SIG-M5 treated with dmso at 0.1 percent for 504 hours (cell line): ENCODE results near the gene TMPO.
"Not testable (repeated sequence)": the region's sequence is repeated elsewhere in the genome, so short reads cannot be mapped to it uniquely, and the experiment has no call there.

Source experiments
- DNase-seq: peaks from one replicate; lab custom pipeline; 2025; ENCODE audit not compliant: unreplicated experiment; lab: John Stamatoyannopoulos, UW

Gene TMPO

GRCh38 chr12:98515287-98516110 lies at the start of gene TMPO:
Gene TMPO (plus strand): TSS chr12:98515590. CDS start chr12:98515868, 278 bp downstream.
- peak; percentile 93 for DNase-seq

DNA sequence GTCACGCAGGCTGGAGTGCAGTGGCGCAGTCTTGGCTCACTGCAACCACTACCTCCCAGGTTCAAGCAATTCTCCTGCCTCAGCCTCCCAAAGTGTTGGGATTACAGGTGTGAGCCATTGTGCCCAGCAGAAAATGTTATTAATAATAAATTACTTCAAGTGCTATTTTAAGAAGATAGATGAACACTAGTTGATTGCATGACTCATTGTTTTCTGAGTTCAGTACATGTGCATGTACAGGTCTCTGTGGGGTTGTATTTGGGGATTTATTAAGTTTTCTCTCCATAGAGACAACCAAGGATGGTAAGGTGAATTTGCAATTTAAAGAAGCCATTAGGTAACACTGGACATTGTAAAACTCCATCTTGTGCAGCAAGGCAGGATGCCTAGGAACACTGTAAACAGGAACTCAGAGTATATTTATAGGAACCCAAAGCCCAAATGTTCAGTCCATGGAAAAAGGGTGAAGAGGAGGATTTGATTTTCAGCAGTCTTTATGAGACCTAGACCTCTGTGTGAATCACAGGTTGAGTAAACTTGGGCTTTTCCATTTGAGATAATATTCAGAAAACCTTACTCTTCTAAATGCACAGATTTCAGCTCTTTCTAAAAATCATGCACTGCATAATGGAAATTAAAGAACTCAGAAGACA lies 49.3 kb upstream of the TMPO start:
- DNase-seq: no peak

DNA sequence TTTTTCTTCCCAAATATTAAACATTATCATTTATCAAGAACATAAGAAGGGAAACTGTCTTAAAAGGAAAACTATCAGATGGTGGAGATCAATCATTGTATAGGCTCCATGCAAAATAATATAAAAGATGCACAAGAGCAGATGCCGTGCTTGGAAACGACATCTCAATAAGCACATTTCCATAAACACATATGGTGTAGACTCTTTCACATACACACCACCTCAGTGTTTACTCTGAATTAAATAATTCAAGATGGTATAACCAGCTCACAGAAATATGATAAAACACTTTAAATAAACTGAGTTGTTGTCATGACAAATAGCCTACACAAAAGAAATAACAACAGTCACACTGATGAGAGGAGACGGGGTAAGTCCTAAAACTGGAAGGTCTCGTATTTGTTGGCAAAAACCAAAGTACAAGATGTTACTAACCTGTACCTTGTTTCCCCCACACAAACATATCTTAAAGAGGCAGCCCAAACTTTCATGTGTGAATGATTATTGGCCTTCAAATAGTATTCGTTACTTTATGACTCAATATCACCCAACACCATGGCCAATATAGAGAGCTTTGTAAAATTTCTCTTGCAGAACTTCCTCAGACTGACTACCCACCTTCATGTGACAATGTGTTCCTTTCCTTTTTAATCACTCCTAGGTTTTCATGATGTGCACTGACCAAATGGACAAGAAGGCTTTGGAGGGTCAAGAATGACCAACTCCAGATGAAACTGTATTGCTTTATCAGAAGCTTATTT lies 48.6 kb upstream of the TMPO start:
- DNase-seq: no peak

DNA sequence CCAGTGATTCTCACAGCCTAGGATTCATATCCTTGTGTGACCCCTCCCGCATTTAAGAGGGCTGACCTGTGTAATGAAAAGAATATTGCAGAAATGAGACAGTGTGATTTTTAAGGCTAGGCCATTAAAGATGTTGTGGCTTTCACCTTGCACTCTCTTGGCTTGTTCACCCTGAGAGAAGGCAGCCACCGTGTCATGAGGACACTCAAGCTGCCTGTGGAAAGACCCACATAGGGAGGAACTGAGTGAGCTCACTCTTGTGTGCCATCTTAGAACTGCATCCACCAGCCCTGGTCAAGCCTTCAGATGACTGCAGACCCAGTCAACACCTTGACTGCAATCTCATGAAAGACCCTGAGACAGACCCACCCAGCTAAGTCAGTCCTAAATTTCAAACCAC lies 46.3 kb upstream of the TMPO start:
- no peak for DNase-seq

- peak; percentile 79 for DNase-seq
Observed at GRCh38 chr12:98470469-98471082, 44.8 kb upstream of the TMPO start.

DNA sequence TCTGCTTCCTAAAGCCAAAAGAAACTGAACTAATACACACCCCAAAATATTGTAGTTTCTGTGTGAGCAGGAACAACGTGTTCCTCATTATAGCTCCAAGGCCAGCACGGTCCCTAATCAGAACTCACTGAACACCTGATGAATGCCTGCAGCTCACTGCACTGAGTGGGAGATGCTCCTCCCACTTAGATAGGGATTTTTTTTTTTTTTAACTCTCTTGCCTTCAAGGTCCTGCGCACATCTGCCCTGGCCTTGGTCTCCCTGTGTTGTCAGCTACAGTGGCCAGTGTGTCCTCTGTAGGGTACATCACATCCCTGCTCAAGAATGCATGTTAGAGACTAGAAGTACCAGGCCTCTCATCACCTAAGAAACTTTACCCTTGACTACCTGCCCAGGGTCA lies 44.3 kb upstream of the TMPO start:
- no peak for DNase-seq

DNA sequence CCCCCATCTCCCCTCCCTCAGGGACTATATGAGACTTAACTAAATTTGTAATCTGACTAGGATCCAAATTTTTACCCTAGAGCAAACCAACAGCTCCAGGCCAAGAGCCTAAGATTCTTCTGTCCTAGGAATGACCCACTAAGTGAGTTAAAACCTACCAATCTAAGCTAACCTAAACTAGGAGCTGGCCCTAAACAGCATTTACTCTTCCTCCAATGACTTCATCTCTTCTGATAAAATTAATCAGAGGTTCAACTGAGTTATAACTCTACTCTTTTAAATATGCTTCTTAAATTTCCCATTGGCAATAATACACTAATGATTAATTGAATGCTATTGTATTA lies 39.9 kb upstream of the TMPO start:
- DNase-seq: no peak

GRCh38 chr12:98478606-98479005 lies 36.8 kb upstream of the TMPO start:
- DNase-seq: no peak

- no peak for DNase-seq
Observed at GRCh38 chr12:98483621-98484503, 31.5 kb upstream of the TMPO start.

- no peak for DNase-seq
Observed at GRCh38 chr12:98485792-98486340, 29.5 kb upstream of the TMPO start.

GRCh38 chr12:98488416-98488815 lies 27.0 kb upstream of the TMPO start:
- not testable (repeated sequence) for DNase-seq

DNA sequence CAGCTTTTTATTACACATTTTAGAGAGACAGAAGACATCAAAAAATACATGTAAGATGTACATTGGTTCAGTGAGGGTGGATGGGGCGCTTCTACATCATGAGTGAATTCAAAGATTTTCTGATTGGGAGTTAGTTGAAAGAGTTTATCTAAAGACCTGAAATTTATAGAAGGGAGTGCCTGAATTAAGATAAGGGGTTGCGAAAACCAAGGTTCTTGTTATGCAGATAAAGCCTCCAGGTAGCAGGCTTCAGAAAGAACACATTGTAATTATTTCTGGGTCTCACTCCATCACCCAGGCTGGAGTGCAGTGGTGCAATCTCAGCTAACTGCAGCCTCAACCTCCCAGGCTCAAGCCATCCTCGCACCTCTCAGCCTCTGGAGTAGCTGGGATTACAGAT lies 26.2 kb upstream of the TMPO start:
- no peak for DNase-seq

DNA sequence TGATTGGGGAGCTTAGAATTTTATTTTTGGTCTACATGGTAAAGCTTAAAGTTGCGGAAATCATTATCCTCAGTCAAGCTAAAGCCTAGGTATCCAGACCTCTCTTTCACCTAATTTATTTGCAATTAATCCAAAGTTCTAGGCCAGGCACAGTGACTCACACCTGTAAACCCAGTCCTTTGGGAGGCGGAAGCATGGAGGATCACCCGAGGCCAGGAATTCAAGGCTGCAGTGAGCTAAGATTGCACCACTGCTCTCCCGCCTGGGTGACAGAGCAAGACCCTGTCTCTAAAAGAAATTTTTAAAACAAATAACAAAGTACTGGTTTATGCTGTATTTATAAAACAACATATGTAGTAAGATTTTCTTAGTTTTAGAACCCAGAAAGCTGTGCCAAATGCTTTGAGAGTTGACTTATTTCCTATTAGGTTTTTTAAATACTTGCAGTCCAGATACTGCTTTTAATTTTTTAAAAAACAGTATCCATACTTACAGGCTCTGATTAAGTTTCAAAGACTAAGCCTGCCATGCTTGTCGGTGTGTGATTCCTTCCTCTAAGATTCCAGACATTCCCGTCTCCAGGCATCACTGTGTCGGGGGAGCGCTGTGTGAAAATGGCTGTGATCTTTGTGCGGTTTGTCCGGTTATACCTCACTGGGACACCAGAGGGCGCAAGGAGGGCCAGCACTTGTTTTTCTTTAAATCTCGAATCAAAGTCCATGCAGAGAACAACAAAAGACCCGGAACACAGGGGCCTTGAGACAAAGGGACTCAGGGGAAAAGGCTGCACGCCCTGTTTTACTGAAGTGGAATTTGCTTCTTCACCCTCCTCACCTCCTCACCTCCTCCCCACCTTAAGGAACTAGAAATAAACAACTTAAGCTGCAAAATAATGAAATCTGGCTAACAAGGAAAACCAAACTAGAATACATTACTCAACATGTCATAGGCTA lies 24.6 kb upstream of the TMPO start:
- DNase-seq: peak; percentile 72

GRCh38 chr12:98492580-98493140 lies 22.7 kb upstream of the TMPO start:
- DNase-seq: no peak

- DNase-seq: not testable (repeated sequence)
Observed at GRCh38 chr12:98501266-98501629, 14.1 kb upstream of the TMPO start.

DNA sequence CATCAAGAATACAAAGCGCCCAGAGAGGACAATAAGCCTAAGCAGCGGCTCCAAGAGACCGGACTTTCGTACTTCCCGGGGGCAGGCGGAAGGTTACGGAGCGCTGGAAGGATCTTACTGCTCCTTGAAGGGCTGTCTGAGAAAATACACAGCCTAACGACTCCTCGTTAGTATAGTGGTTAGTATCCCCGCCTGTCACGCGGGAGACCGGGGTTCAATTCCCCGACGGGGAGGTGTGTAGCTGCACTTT lies 12.1 kb upstream of the TMPO start:
- DNase-seq: peak; percentile 87

- peak; percentile 94 for DNase-seq
Observed at GRCh38 chr12:98503592-98504367, 11.6 kb upstream of the TMPO start.

DNA sequence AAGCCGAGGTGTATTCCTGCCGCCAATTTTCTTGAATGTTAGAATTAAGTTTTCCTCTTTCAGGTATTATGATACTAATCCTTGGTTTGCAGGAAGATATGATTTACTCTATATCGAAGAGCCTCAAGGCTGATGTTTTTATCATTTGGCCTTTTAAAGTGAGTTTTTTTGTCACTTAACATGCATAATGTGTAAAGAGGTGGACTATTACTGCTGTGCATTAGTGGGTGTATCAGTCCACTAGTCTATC lies 11.1 kb upstream of the TMPO start:
- DNase-seq: peak; percentile 59

- no peak for DNase-seq
Observed at GRCh38 chr12:98509063-98509462, 6.3 kb upstream of the TMPO start.
